GM18867 (cell line): ENCODE data around the gene ACY1.

Experiments used
- ATAC-seq: cut with Tn5 transposase; IDR thresholded peaks from one replicate; pipeline ENCODE4 v1.9.1; 2021; ENCODE audit warnings: mild to moderate bottlenecking, moderate library complexity; ENCODE audit not compliant: unreplicated experiment

ACY1 gene

DNA sequence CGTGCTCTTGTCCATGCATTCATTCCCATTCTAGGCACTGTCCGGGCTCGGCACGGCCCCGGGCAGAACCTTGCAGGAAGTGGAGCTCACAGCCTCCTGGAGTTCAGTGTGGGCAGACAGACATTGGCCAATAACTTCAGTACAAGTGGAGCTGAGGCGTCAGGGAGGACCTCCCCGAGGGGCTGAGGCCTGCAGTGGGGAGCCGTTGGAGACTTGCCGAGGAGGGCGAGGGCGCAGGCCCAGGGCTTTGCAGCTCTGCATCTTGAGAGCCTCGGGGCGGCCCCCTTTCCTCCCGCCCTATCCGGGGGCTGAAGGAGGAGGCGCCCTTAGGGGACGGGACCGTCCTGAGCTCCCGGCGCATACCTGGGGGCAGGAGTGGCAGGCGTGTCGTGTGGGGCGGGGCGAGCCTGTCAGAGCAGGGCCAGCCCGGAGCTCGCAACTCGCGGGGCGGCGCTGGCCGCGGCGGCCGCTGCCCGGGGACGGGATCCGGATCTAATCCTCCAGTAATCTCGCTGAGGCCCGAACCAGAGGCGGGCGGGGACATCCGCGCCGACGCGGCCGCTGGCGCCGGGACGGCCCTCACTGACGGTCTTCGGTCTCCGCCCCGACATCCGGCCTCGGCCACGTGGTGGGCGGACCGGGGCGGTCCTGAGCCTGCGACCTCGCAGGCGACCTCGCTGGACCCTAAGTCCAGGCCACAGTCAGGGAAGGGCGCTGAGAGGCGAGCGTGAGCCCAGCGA is at the start of gene ACY1:
Gene ACY1, plus strand, starts transcription at position 698 of the 740 bp plus-strand sequence. CDS start 530 bp downstream, outside the sequence.
- ATAC-seq: peak; percentile 78

DNA sequence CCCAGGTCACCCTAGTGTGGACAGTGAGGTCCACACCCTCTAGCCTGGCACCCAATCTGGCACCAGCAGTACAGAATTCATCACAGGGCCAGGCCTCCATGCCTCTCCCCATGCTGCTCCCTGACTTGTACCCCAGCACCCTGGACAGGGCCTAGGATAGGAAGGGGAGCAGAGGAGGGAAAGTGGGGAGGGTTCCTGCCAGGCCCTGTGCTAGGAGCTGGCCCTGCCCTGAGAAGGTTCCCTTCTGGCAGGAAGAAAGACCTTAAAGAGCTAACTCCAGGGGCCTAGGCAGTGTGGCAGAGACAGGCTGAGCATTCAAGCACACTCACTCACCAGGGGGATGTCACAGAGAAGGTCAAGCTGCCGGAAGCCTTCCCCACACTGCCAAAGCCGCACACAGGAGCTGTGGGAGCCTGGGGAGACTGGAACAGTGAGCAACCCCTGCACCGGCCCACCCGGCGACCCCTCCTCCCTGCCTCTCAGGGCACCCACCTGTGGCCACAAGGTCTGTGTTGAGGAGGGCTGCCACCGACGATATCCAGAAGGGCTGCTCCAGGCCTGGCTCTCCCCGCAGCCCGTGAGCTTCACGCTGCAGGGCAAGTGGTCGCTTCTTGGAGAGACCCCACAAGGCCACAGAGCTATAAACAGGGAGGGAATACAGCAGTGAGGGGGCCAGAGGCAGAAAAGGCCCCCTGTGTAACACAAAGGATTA is 49.0 kb upstream of the ACY1 start:
- no peak for ATAC-seq

DNA sequence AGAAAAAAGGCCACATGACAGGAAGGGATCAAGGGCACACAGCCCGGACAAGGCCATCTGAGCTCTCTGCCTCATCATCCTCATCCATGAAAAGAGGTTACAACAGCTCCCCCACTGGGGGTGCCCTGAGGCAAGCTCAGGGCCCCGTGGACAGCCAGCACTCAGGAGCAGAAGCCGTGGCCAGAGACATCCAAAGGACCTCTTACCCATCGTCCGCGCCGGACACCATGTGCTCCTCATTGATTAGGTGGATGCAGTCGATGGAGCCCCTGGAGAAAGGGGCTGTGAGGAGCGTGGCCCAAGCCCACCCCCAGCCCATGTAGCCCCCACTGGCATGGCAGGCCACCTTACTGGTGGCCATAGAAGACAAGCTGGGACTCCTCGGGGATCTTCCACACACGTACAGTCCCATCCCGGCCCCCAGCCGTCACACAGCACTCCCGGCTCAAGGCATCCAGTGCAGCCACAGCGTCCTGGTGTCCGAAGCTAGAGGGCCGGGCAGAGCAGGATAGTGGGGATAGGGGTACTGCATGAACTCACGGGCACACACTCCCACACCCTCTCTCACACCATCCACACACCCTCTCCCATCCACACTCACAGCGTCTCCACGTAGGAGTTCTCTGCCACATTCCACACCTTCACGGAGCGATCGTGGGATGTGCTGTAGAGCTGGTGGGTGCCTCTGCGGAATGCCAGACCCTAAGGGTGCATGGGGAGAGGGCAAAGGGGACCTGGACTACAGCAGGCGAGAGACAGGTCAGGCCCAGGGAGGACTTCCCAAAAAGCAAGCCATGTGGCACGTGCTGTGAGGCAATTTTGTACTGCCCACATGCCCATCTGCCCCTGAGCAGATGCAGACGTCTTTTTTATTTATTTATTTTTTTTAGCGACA is 48.1 kb upstream of the ACY1 start:
- no peak for ATAC-seq

DNA sequence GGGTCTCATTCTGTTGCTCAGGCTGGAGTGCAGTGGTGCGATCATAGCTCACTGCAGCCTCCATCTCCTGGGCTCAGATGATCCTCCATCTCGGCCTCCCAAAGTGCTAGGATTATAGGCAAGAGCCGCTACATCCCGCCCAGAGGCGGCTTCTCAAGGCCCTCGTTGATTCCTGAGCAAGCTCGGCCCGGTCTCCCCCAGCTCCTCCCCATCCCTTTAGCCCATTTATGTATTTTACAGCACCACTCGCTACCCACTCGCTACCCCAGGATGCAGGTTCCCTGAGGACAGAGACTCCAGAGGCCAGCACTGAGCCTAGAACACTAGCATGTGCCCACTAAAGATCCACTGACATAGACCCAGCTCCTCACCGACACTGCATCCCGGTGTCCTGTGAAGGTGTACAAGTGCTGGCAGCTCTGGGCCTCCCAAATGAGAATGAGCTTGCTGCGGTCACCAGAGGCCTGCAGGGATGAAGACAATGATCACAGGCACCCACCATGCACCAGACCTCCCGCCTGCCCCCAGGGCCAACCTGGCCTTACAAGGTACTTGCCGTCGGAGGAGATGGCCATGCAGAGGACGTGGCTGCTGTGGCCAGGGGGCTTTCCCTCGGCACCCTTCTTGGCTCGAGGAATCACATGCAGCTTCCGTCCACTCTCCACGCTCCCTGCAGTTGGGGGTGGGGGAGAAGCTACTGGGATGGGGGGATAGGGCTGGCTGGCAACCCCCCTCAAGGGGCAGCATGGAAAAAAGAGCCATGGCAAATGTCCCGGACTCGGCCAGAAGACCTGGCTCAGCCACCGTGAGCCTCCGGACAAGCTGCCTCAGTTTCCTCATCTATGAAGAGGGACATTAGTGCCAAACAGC is 47.2 kb upstream of the ACY1 start:
- no peak for ATAC-seq

DNA sequence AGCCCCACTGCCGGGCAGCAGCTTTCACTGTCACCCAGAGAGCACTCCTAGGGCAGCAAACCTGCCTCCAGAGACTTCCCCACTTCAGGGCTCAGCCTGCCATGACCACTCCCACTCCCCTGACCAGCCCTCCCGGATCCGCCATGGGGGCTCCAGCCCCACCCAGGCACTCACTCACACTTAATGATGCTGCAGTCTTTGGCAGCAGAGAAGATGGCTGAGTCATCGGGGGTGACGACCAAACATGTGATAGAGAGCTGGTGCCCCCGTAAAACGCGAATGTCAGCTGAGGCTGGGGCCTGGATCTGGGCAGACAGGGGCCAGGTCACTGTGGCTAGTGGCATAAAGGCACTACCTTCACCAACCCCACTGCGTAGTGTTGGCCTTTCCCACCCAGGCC is 46.3 kb upstream of the ACY1 start:
- no peak for ATAC-seq

DNA sequence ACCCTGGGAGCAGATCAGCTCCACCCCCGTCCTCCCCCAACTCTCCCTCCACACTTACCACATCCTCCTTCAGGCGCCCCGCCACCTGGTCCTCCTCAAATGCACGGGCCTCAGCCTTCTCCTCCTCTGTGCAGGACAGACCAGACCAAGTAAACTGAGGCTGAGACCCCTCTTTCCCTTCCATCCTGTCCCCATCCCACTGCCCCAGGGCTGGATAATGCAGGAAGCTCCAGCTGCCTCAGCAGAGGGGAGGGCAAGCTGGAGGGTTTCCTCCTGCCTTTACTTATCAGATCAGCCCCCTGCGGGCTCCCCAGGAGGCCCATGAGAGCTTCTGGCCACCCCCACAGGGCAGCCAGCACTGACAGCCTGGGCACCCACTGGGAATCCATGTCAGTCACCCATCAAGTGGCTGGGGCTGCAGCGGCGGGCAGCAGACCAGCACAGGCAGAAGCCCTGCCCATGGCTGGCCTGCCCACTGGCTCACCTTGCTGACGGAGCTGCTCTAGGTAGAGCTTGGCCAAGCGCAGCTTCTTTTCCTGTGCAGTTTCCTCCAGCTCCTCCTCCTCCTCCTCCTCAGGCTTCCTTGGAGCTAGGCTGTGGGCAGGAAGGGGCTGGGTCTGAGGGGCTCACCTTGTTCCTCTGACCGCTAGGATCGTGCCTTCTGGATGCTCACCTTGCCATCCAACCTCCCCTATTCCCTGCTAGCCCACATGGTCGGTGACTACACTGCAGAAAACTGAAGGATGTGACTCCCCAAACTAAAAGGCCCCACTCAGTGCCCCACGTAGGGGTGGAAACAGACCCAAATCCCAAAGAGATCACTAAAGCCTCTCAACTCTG is 45.5 kb upstream of the ACY1 start:
- ATAC-seq: no peak

DNA sequence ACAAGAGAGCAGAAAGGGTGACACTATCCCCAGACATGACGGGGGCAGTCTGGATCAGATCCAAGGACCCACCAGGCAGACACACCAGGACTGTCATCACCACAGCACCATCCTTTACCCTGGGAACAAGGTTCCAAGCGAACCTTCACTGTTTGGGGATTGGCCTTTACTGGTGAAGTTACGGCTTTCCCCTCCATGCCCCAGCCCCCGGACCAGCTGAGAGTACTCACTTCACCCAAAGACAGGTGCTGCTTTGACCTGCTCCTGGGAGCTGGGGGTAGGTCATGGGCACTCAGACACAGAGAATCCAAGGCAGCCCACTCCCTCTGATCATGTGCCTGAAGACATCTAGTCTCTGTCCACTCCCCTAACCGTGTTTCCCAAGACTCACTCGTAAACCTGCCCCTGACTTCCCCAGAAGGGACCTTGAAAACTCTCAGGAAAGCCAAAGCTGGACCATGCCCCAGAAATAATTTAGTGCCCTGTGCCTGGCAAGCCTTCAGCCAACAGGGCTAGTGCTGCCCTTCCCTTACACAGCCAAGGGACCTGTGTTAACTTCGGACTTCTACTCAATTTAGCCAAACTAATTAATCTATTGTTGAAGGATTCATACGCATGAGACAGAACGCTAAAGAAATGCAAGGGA is 44.4 kb upstream of the ACY1 start:
- ATAC-seq: no peak

DNA sequence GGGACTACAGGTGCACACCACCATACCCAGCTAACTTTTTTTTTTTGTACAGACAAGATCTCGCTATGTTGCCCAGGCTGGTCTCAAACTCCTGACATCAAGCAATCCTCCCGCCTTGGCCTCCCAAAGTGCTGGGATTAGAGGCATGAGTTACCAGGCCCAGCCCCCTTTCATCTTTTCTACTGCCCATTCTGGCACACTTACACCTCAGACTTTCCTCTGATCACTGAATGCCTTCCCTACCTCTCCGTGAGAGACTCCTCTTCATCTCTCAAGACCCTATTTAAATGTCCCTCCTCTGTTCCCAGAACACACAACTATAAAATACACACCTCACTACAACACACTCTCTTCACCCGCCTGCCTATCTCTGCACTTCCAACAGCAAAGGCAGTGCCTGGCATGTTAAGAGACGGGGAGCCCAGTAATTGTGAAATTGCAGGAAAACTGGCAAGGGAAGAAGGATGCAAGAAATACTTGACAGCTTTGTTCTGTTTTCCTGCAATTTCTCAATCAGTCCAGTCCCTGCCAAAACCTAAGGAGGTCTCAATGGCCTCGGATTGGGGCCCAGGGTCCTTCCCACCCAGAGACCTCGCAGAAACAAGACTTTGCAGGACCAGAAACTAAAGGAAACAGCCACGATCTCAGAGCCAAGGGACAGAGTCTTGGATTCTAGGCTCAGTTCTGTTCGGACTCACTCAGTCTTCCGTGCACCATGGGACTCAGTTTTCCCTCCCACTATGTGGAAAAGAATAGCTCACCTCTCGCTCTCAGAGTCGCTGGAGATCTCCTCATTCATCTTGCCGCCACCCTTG is 42.5 kb upstream of the ACY1 start:
- ATAC-seq: no peak

DNA sequence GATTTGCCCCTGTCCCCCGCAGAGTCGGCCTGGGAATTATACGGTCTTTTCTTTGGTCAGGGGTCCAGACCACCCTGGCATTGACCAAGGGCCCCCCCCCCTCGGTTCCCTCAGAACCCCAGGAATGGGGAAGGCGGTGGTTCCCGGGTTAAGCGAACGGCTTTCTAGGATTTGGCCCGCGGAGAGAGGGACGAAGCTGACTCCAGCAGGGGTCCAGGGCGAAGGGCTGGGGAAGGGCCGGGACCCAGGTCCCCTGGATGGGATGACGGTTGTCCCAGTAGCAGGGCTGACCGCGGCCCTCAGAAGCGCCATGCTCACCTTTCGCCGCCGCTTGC is 41.9 kb upstream of the ACY1 start:
- ATAC-seq: no peak

DNA sequence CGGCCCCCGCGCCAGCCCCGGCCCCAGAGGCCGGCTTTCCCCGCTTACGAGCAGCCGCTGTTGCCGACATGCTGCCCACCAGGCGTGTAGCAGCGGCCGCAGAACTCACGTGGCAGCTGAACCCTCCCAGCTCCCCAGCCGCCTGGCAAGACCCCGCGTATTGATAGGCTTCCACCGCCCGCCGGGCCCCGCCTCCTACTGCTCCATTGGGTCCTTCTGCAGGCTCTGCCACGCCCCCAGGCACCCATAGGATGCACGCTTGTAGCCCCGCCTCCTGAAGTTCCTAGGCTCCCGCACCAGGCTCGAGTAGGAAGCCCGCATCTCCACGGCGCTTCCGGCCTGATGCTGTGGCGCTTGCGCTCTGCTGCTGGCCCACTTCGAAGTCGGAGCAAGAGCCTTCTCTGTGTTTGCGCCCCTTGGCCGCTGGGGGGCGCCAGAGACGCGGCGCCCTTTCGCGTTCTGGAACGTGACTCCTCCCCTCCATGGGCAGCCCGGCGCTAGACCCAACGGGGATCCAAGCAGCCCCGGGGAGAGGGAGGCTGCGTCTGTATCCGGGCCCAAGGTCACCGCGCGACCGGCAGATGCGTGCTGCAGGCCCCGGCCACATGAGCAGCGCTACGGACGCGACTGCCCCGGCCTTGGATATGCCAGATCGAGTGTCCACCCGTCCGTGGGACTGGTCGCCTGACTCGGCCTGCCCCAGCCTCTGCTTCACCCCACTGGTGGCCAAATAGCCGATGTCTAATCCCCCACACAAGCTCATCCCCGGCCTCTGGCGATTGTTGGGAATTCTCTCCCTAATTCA is 41.3 kb upstream of the ACY1 start, which contains the start of the genes PARP3 and RRP9:
Gene PARP3, plus strand, starts transcription at position 566 of the 805 bp plus-strand sequence. CDS start 993 bp downstream, outside the sequence.
Gene RRP9, minus strand, starts transcription at position 107 of the 805 bp plus-strand sequence. Its CDS starts 37 bp downstream, at position 70.
- peak; percentile 89 for ATAC-seq

DNA sequence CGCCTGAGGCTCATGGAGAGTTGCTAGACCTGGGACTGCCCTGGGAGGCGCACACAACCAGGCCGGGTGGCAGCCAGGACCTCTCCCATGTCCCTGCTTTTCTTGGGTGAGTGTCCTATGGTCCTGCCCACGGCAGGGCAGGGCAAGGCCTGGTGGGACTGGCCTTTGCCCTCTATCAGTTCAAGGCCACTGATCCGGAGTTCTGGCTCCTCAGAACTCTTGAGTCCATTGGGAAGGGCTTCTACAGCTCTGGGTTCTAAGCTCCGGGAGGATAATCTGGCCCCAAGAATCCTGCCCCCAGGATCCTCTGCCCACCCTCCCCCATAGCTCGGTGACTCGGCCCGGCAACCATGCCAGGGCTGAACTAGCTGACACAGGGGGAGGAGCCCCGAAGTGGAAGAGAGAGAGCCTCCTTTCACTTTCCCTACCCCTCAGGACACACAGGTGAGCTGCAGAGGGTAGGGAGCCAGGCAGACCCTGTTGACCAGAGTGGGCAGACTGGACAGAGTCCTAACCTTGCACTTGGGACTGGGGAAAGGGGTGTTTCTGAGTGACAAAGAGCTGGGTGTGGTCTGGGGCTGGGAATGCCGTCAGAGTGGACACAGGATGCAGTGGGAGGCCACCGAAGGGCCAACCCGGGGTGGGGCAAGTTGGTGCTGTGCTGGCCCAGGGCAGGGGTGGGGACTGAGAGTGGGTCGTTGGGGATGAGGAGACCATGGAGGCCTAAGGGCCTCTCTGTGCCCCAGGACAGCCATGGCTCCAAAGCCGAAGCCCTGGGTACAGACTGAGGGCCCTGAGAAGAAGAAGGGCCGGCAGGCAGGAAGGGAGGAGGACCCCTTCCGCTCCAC is 40.5 kb upstream of the ACY1 start:
- peak; percentile 37 for ATAC-seq

DNA sequence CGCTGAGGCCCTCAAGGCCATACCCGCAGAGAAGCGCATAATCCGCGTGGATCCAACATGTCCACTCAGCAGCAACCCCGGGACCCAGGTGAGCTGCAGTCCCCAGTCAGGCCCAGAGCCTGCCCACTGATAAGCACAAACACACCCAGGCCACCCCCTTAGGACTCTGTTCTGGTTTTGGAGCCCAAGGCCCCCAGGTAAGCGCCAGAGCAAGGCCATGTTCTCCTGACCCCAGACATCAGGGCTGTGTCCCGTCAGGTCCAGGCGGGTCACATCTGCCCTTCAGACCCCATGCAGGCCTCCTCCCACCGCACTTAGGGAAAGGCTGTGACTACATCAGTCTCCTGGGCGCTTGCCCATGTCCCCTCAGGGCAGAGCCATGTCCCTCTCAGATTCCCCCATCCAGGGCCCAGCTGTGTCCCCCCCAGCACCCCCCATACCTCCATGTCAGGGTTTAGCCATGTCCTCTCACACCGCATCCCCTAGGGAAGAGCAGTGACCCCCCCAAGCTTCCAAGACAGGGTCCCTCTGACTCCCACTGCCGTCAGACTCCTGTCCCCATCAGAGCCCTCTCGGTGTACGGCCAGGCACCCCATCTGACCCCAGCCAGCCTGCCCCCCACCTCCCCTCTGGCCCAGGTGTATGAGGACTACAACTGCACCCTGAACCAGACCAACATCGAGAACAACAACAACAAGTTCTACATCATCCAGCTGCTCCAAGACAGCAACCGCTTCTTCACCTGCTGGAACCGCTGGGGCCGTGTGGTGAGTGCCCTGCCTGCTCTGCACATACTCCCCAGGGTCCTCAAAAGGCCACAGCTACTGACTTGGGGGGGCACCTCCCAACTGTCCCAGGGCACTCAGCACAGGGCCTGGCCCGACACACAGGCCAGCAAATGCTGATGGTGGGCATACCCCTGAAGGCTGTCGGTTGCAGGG is 39.6 kb upstream of the ACY1 start:
- ATAC-seq: no peak

DNA sequence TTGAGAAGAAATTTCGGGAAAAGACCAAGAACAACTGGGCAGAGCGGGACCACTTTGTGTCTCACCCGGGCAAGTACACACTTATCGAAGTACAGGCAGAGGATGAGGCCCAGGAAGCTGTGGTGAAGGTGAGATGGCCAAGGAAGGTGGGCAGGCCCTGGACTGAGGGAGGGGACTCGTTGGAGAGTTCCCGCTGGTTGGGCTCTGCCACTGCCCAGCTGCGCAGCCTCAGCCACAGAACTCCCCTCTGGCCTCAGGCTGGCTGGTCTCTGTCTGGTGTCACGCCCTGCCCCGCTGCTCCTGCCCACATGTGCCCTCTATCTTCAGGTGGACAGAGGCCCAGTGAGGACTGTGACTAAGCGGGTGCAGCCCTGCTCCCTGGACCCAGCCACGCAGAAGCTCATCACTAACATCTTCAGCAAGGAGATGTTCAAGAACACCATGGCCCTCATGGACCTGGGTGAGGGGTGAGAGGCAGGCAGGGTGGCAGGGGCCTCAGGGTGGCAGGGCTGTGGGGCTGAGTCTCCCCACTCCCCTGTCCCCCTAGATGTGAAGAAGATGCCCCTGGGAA is 38.8 kb upstream of the ACY1 start:
- ATAC-seq: no peak

DNA sequence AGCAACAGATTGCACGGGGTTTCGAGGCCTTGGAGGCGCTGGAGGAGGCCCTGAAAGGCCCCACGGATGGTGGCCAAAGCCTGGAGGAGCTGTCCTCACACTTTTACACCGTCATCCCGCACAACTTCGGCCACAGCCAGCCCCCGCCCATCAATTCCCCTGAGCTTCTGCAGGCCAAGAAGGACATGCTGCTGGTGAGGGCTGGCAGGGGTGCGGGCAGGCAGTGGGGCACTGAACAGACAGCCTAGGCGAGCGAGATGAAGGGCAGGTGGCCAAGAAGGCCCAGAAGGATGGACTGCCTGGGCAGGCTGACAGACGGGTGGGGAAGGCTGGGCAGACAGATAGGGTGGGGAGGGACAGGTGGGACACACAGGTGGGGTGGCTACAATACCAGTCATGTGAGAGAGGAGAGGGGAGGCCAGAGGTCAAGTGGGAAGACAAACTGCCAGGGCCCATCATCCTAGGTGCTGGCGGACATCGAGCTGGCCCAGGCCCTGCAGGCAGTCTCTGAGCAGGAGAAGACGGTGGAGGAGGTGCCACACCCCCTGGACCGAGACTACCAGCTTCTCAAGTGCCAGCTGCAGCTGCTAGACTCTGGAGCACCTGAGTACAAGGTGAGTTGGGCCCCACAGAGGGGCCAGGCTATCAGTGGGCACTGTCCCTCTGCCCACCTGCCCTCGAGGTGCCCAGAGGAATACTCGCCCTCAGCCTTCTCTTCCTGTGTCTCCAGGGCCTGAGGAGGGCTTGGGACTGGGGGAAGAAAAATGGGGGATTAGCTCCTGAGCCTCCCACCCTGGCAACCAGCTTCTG is 38.1 kb upstream of the ACY1 start:
- ATAC-seq: no peak
